HL-60 (cell line): Measurements from ENCODE around the gene CEP350.

Experiments
- POLR2AphosphoS5 ChIP-seq: IDR thresholded peaks from 2 replicates; pipeline ENCODE4 v1.6.1; 2012; ENCODE audit warnings: low read depth
- TF ChIP-seq, protein P1 (sequence below): IDR thresholded peaks from one replicate; pipeline ENCODE4 v1.5.1; 2011; ENCODE audit warnings: low read length, control low read depth, inconsistent platforms; ENCODE audit not compliant: insufficient read depth

GRCh38 chr1:180097326-180097605, 142.7 kb downstream of the CEP350 start:
- TF ChIP-seq, protein P1, sequence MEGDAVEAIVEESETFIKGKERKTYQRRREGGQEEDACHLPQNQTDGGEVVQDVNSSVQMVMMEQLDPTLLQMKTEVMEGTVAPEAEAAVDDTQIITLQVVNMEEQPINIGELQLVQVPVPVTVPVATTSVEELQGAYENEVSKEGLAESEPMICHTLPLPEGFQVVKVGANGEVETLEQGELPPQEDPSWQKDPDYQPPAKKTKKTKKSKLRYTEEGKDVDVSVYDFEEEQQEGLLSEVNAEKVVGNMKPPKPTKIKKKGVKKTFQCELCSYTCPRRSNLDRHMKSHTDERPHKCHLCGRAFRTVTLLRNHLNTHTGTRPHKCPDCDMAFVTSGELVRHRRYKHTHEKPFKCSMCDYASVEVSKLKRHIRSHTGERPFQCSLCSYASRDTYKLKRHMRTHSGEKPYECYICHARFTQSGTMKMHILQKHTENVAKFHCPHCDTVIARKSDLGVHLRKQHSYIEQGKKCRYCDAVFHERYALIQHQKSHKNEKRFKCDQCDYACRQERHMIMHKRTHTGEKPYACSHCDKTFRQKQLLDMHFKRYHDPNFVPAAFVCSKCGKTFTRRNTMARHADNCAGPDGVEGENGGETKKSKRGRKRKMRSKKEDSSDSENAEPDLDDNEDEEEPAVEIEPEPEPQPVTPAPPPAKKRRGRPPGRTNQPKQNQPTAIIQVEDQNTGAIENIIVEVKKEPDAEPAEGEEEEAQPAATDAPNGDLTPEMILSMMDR: no peak
- no peak for TF ChIP-seq POLR2AphosphoS5
